ENCODE data around the gene TBPL2.

The TBPL2 gene

DNA sequence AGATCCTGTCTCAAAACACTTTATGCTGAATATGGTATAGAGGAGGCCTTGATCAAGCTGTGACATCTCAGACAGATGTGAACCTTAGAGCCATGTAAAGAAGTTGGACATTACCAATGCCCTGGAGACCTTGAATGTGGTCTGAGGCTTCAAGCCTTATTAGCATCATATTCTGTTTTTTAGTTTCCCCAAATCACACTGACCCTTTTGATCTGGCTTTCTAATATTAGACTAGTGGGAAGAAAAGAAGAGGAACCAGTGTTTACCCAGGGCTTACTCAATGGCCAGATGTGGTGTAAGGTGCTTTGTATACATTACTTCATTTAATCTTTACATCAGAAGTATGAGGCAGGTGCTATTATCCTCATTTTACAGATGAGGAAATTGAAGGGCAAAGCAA lies 10.6 kb upstream of the TBPL2 start:
- peak in 1 of 2 experiments; percentile 30 for DNase-seq (ENCODE audit: low read depth in 1 of 2, low spot score in 1 of 2)
- TF ChIP-seq POLR2AphosphoS5 (IDR thresholded peaks at IDR 0.05; ENCODE audit: low read depth) (no peak), GABPA (IDR thresholded peaks at IDR 0.05; ENCODE audit: low read depth) (no peak), SPI1 (IDR thresholded peaks at IDR 0.05; ENCODE audit: borderline replicate concordance, low read depth) (no peak)
- TF ChIP-seq, protein P1, sequence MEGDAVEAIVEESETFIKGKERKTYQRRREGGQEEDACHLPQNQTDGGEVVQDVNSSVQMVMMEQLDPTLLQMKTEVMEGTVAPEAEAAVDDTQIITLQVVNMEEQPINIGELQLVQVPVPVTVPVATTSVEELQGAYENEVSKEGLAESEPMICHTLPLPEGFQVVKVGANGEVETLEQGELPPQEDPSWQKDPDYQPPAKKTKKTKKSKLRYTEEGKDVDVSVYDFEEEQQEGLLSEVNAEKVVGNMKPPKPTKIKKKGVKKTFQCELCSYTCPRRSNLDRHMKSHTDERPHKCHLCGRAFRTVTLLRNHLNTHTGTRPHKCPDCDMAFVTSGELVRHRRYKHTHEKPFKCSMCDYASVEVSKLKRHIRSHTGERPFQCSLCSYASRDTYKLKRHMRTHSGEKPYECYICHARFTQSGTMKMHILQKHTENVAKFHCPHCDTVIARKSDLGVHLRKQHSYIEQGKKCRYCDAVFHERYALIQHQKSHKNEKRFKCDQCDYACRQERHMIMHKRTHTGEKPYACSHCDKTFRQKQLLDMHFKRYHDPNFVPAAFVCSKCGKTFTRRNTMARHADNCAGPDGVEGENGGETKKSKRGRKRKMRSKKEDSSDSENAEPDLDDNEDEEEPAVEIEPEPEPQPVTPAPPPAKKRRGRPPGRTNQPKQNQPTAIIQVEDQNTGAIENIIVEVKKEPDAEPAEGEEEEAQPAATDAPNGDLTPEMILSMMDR (IDR thresholded peaks at IDR 0.05; ENCODE audit: insufficient read depth, low read length), result no peak
- TF ChIP-seq, protein P2, sequence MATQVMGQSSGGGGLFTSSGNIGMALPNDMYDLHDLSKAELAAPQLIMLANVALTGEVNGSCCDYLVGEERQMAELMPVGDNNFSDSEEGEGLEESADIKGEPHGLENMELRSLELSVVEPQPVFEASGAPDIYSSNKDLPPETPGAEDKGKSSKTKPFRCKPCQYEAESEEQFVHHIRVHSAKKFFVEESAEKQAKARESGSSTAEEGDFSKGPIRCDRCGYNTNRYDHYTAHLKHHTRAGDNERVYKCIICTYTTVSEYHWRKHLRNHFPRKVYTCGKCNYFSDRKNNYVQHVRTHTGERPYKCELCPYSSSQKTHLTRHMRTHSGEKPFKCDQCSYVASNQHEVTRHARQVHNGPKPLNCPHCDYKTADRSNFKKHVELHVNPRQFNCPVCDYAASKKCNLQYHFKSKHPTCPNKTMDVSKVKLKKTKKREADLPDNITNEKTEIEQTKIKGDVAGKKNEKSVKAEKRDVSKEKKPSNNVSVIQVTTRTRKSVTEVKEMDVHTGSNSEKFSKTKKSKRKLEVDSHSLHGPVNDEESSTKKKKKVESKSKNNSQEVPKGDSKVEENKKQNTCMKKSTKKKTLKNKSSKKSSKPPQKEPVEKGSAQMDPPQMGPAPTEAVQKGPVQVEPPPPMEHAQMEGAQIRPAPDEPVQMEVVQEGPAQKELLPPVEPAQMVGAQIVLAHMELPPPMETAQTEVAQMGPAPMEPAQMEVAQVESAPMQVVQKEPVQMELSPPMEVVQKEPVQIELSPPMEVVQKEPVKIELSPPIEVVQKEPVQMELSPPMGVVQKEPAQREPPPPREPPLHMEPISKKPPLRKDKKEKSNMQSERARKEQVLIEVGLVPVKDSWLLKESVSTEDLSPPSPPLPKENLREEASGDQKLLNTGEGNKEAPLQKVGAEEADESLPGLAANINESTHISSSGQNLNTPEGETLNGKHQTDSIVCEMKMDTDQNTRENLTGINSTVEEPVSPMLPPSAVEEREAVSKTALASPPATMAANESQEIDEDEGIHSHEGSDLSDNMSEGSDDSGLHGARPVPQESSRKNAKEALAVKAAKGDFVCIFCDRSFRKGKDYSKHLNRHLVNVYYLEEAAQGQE (IDR thresholded peaks at IDR 0.05; ENCODE audit: insufficient replicate concordance, low read depth), result no peak
- Histone ChIP-seq H3K27ac (replicated peaks) (no peak overlapping the region), H3K27me3 (ENCODE audit: insufficient read depth, poor library complexity, severe bottlenecking) (no peaks in the 10 kb centered on the region), H3K4me3 (replicated peaks; ENCODE audit: insufficient read depth, low read length) (no peak overlapping the region)

DNA sequence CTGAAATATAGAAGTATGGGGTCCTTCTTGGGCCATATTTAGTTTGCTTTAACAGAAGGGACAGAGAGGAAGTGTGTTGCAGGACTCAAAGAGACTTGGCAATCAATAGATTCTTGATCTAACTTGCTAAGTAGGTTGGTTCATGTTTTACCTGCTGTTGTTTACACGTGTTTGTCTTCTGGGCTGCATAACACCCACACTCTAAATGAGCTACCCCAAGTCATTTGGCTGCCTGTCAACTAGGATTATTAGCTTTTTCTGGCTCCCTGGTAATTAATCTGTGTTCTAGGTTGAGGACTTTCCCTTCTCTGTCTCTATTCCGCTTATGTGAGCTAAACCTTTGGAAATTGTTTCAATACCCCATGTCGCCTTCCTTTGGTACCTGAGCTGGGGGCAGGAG lies 10.1 kb upstream of the TBPL2 start:
- no peak for TF ChIP-seq POLR2AphosphoS5 (IDR thresholded peaks at IDR 0.05; ENCODE audit: low read depth)
- TF ChIP-seq SPI1 (IDR thresholded peaks at IDR 0.05; ENCODE audit: borderline replicate concordance, low read depth), result no peak
- TF ChIP-seq GABPA (IDR thresholded peaks at IDR 0.05; ENCODE audit: low read depth), result no peak
- TF ChIP-seq, protein P2 (IDR thresholded peaks at IDR 0.05; ENCODE audit: insufficient replicate concordance, low read depth), result no peak
- TF ChIP-seq, protein P1 (IDR thresholded peaks at IDR 0.05; ENCODE audit: insufficient read depth, low read length), result no peak
- Histone ChIP-seq H3K27me3 (ENCODE audit: insufficient read depth, poor library complexity, severe bottlenecking) (no peaks in the 10 kb centered on the region), H3K4me3 (replicated peaks; ENCODE audit: insufficient read depth, low read length) (no peak overlapping the region), H3K27ac (replicated peaks) (no peak overlapping the region)
- DNase-seq (ENCODE audit: low read depth in 1 of 2, low spot score in 1 of 2), result no peak

DNA sequence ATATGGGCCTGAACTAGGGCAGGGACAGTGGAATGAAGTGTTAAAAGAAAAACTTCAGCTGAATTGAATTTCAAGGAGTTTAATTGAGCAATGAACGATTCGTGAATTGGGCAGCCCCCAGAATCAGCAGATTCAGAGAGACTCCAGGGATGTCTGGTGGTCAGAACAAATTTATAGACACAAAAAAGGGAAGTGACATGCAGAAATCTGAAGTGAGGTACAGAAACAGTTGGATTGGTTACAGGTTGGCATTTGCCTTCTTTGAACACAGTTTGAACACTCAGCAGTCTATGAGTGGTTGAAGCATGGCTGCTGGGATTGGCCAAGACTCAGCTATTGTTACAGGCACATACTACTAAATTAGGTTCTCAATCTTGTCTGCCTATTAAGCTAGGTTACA lies 9.7 kb upstream of the TBPL2 start:
- H3K27me3 ChIP-seq (ENCODE audit: insufficient read depth, poor library complexity, severe bottlenecking), result no peaks in the 10 kb centered on the region
- H3K27ac ChIP-seq (replicated peaks), result no peak overlapping the region
- H3K4me3 ChIP-seq (replicated peaks; ENCODE audit: insufficient read depth, low read length), result no peak overlapping the region
- no peak for TF ChIP-seq POLR2AphosphoS5 (IDR thresholded peaks at IDR 0.05; ENCODE audit: low read depth)
- TF ChIP-seq SPI1 (IDR thresholded peaks at IDR 0.05; ENCODE audit: borderline replicate concordance, low read depth), result peak; percentile 69; the same call in 1 of the 2 replicates
- TF ChIP-seq GABPA (IDR thresholded peaks at IDR 0.05; ENCODE audit: low read depth), result no peak
- TF ChIP-seq, protein P2 (IDR thresholded peaks at IDR 0.05; ENCODE audit: insufficient replicate concordance, low read depth), result no peak
- TF ChIP-seq, protein P1 (IDR thresholded peaks at IDR 0.05; ENCODE audit: insufficient read depth, low read length), result no peak
- no peak for DNase-seq (ENCODE audit: low read depth in 1 of 2, low spot score in 1 of 2)
